Caco-2 (cell line): ENCODE measurements around the gene VPS54. TPM values are rescaled to one million over a fixed set of nuclear protein-coding genes. Genes with fewer than 3 reads are reported as not detected.

Experiments used
- BruUV-seq: library from RNA; stranded (reverse); fragments of 400-500 nt; replicated peaks from 2 replicates; lab custom pipeline; 2021; lab: Mats Ljungman, UMichigan
- CTCF ChIA-PET: fragments of 300-600 bp; sonication (Branson Sonifier 250); formaldehyde crosslinking; loops from one replicate; lab custom pipeline; 2022; ENCODE audit warnings: antibody characterized with exemption; lab: Charles Lee
- POLR2A ChIA-PET: fragments of 300-600 bp; sonication (Branson Sonifier 250); formaldehyde crosslinking; loops from one replicate; lab custom pipeline; 2022; ENCODE audit warnings: antibody characterized with exemption; lab: Charles Lee
- DNase-seq, 2 experiments: peaks; one replicate each; pipeline versions ENCODE4 v3.0.0 to v3.0.0-alpha.2; 2020 to 2022
- H3K27me3 ChIP-seq: replicated peaks from 2 replicates; pipeline ENCODE4 v1.6.0; 2011; ENCODE audit warnings: low read length; ENCODE audit not compliant: control insufficient read depth, insufficient read depth
- H3K36me3 ChIP-seq: 2 replicates; pipeline ENCODE4 v1.5.1; 2011; ENCODE audit warnings: low read length; ENCODE audit not compliant: control insufficient read depth, insufficient read depth
- H3K4me1 ChIP-seq: fragments of 250-450 bp; sonication (Bioruptor Pico); 2 replicates; pipeline ENCODE4 v1.5.1; 2020; ENCODE audit warnings: mild to moderate bottlenecking
- H3K4me3 ChIP-seq: 2 replicates; pipeline ENCODE4 v1.5.1; 2011; ENCODE audit warnings: low read depth, mild to moderate bottlenecking, control low read depth, low read length
- H3K9me3 ChIP-seq: fragments of 250-450 bp; sonication (Bioruptor Pico); 2 replicates; pipeline ENCODE4 v1.5.1; 2020; ENCODE audit warnings: mild to moderate bottlenecking, moderate library complexity
- H3K27ac Mint-ChIP-seq: one replicate; pipeline ENCODE4 v1.8.0; 2022; ENCODE audit warnings: mixed read lengths; ENCODE audit not compliant: unreplicated experiment
- H3K27me3 Mint-ChIP-seq: one replicate; pipeline ENCODE4 v1.8.0; 2022; ENCODE audit warnings: mixed read lengths; ENCODE audit not compliant: insufficient read depth, unreplicated experiment
- H3K36me3 Mint-ChIP-seq: one replicate; pipeline ENCODE4 v1.8.0; 2022; ENCODE audit warnings: mild to moderate bottlenecking, mixed read lengths; ENCODE audit not compliant: insufficient read depth, unreplicated experiment
- H3K4me1 Mint-ChIP-seq: one replicate; pipeline ENCODE4 v1.8.0; 2022; ENCODE audit warnings: low read depth, mixed read lengths; ENCODE audit not compliant: unreplicated experiment
- H3K4me3 Mint-ChIP-seq: one replicate; pipeline ENCODE4 v1.8.0; 2022; ENCODE audit warnings: mild to moderate bottlenecking, moderate library complexity, mixed read lengths; ENCODE audit not compliant: unreplicated experiment
- H3K9me3 Mint-ChIP-seq: one replicate; pipeline ENCODE4 v1.8.0; 2022; ENCODE audit warnings: mixed read lengths; ENCODE audit not compliant: unreplicated experiment
- CTCF ChIP-seq, 2 experiments: fragments of 200-600 bp in 1 of 2; IDR thresholded peaks; 1 replicate in 1 of 2; 2 replicates in 1 of 2; pipeline versions ENCODE4 v1.5.1 to v1.8.0; 2011 to 2022; ENCODE audit warnings: antibody characterized with exemption in 1 of 2, control low read depth in 1 of 2, inconsistent platforms in 1 of 2, low read depth in 1 of 2, low read length in 1 of 2, mild to moderate bottlenecking in 1 of 2, moderate library complexity in 1 of 2; ENCODE audit not compliant: insufficient read depth in 1 of 2, severe bottlenecking in 1 of 2, unreplicated experiment in 1 of 2
- intact Hi-C: fragments of 100-400 bp; cut with micrococcal nuclease; formaldehyde crosslinking; loops from one replicate; pipeline ENCODE4 v1.10.0; 2022; ENCODE audit not compliant: unreplicated experiment
- total RNA-seq: library from RNA; stranded (reverse); gene quantifications from 2 replicates; pipeline ENCODE4 v1.2.3, GENCODE V29; 2022

VPS54 gene
- total RNA-seq, 1 experiment from 2014 or later: 28.5 TPM

GRCh38 chr2:64005707-64006356, 13.4 kb downstream of the VPS54 start:
- no peak overlapping the region for H3K27ac Mint-ChIP-seq
- H3K9me3 Mint-ChIP-seq: peaks cover 2% of the 10 kb centered on the region
- no peak for TF ChIP-seq CTCF (IDR thresholded peaks at IDR 0.05; ENCODE audit: insufficient read depth in 1 of 2, low read depth in 1 of 2, low read length in 1 of 2, severe bottlenecking in 1 of 2, unreplicated experiment in 1 of 2)
- no TSS peak for BruUV-seq
- peaks cover 14% of the 10 kb centered on the region for H3K36me3 Mint-ChIP-seq
- H3K27me3 Mint-ChIP-seq: no peaks in the 10 kb centered on the region
- intact Hi-C loops: no loop called here
- H3K9me3 ChIP-seq: no peaks in the 10 kb centered on the region
- no peaks in the 10 kb centered on the region for H3K4me1 ChIP-seq
- peaks cover 8% of the 10 kb centered on the region for H3K4me1 Mint-ChIP-seq
- ChIA-PET CTCF (no interaction called here), POLR2A (no interaction called here)
- H3K27me3 ChIP-seq: no peaks in the 10 kb centered on the region
- H3K4me3 Mint-ChIP-seq: no peak overlapping the region
- no peak overlapping the region for H3K4me3 ChIP-seq
- DNase-seq: no peak
- H3K36me3 ChIP-seq: no peaks in the 10 kb centered on the region

- POLR2A ChIA-PET: no interaction called here
- no peaks in the 10 kb centered on the region for H3K36me3 ChIP-seq
Measured at GRCh38 chr2:64003239-64003638, 16.0 kb downstream of the VPS54 start.

GRCh38 chr2:64001382-64002101, 17.7 kb downstream of the VPS54 start:
- peaks cover 19% of the 10 kb centered on the region for H3K9me3 ChIP-seq
- CTCF ChIA-PET: no interaction called here
- POLR2A ChIA-PET: no interaction called here
- no peak for DNase-seq
- no TSS peak for BruUV-seq
- intact Hi-C loops: no loop called here
- no peaks in the 10 kb centered on the region for H3K27me3 ChIP-seq
- Mint-ChIP-seq H3K27me3 (no peaks in the 10 kb centered on the region), H3K27ac (no peak overlapping the region), H3K4me1 (peaks cover 18% of the 10 kb centered on the region), H3K4me3 (no peak overlapping the region), H3K9me3 (peaks cover 44% of the 10 kb centered on the region), H3K36me3 (peaks cover 50% of the 10 kb centered on the region)
- no peaks in the 10 kb centered on the region for H3K4me1 ChIP-seq
- TF ChIP-seq CTCF (IDR thresholded peaks at IDR 0.05; ENCODE audit: insufficient read depth in 1 of 2, low read depth in 1 of 2, low read length in 1 of 2, severe bottlenecking in 1 of 2, unreplicated experiment in 1 of 2): no peak
- H3K4me3 ChIP-seq: no peak overlapping the region
- no peaks in the 10 kb centered on the region for H3K36me3 ChIP-seq

More at GRCh38 chr2:64003239-64003638, 16.0 kb downstream of the VPS54 start:
- H3K9me3 ChIP-seq: peaks cover 2% of the 10 kb centered on the region
- H3K36me3 Mint-ChIP-seq: peaks cover 40% of the 10 kb centered on the region
- H3K9me3 Mint-ChIP-seq: peaks cover 27% of the 10 kb centered on the region
- no peak overlapping the region for H3K27ac Mint-ChIP-seq
- H3K4me1 Mint-ChIP-seq: peaks cover 10% of the 10 kb centered on the region
- CTCF ChIA-PET: no interaction called here
- H3K27me3 Mint-ChIP-seq: no peaks in the 10 kb centered on the region
- no peak for DNase-seq
- H3K4me1 ChIP-seq: no peaks in the 10 kb centered on the region
- no peak overlapping the region for H3K4me3 Mint-ChIP-seq
- TF ChIP-seq CTCF (IDR thresholded peaks at IDR 0.05; ENCODE audit: insufficient read depth in 1 of 2, low read depth in 1 of 2, low read length in 1 of 2, severe bottlenecking in 1 of 2, unreplicated experiment in 1 of 2): no peak
- no TSS peak for BruUV-seq
- H3K27me3 ChIP-seq: no peaks in the 10 kb centered on the region
- intact Hi-C loops: no loop called here
- no peak overlapping the region for H3K4me3 ChIP-seq
